Right lobe of liver (tissue), 6 donors: ENCODE measurements around the gene MYD88. TPM values are rescaled to one million over a fixed set of nuclear protein-coding genes. Genes with fewer than 3 reads are reported as not detected.

Source experiments
- ATAC-seq, 4 donors: fragments of 200-7000 bp; cut with Tn5 transposase; one replicate each; pipeline ENCODE4 v1.9.1; 2020; ENCODE audit warnings: mild to moderate bottlenecking in 4 of 4, moderate library complexity in 4 of 4
- DNase-seq, 3 donors: peaks; one replicate each; pipeline ENCODE4 v3.0.0-alpha.2; 2020
- H3K27ac ChIP-seq, 3 donors: fragments of 200-600 bp; one replicate each; pipeline ENCODE4 v1.8.0; 2022
- H3K27me3 ChIP-seq, 2 donors: fragments of 200-600 bp; one replicate each; pipeline ENCODE4 v1.8.0; 2022
- H3K36me3 ChIP-seq, 4 donors: fragments of 200-600 bp; sonication (generic) in 1 of 4; one replicate each; pipeline versions ENCODE4 v1.5.1 to v1.8.0; 2017 to 2022; ENCODE audit warnings: control low read depth in 1 of 4
- H3K4me1 ChIP-seq, 4 donors: fragments of 200-600 bp; sonication (generic) in 1 of 4; one replicate each; pipeline versions ENCODE4 v1.5.1 to v1.8.0; 2017 to 2022; ENCODE audit warnings: control low read depth in 1 of 4
- H3K4me3 ChIP-seq, 3 donors: fragments of 200-600 bp; one replicate each; pipeline ENCODE4 v1.8.0; 2022
- H3K9me3 ChIP-seq, 4 donors: fragments of 200-600 bp; sonication (generic) in 1 of 4; one replicate each; pipeline versions ENCODE4 v1.5.1 to v1.8.0; 2017 to 2022; ENCODE audit warnings: control low read depth in 1 of 4
- POLR2A ChIP-seq: fragments of 450-650 bp; IDR thresholded peaks from one replicate; pipeline ENCODE4 v1.6.1; 2017; ENCODE audit warnings: antibody characterized with exemption, mild to moderate bottlenecking
- WGBS: methylation state at CpG from one replicate; pipeline ENCODE4 v1.1.6; 2018; ENCODE audit warnings: low coverage, low lambda C conversion rate; ENCODE audit not compliant: insufficient coverage; ENCODE audit errors: missing lambda C conversion rate; 5-methylcytosine and 5-hydroxymethylcytosine counted together
- intact Hi-C, 2 donors: fragments of 100-400 bp; cut with DNase I; formaldehyde crosslinking; loops; one replicate each; pipeline versions ENCODE4 v1.11.2 to v1.14.1; 2022
- total RNA-seq, 6 experiments: library from RNA; depleted of rRNA in 2 of 6; stranded (reverse); fragments of >200 nt in 2 of 6; fragmentation: NEBNext Ultra II Directional in 3 of 6; extraction: Animal tissue kit (Norgen Biotek cat#: 25700) in 3 of 6; gene quantifications; one replicate each; pipeline versions ENCODE4 v1.1.0 to v1.2.4, GENCODE V29; 2016 to 2023
- TF ChIP-seq, protein P1 (sequence below), 4 donors: fragments of 200-600 bp in 3 of 4; fragments of 450-650 bp in 1 of 4; IDR thresholded peaks; one replicate each; pipeline versions ENCODE4 v1.5.1 to v1.8.0; 2016 to 2022; ENCODE audit warnings: antibody characterized with exemption in 4 of 4, mild to moderate bottlenecking in 2 of 4
- donor health status: DM: no; HTN: yes; CAD: no.
- donor health status: DM: no; HTN: no; CAD: no.
- donor health status: DM: no; HTN: no; CAD: no.
- donor health status: DM: no; HTN: yes; CAD: no.
- donor health status: DM: no; HTN: yes; CAD: no.

The MYD88 gene
- total RNA-seq, 6 experiments from 2014 or later, result 24.3 to 57.3 (median 37.0) TPM

DNA sequence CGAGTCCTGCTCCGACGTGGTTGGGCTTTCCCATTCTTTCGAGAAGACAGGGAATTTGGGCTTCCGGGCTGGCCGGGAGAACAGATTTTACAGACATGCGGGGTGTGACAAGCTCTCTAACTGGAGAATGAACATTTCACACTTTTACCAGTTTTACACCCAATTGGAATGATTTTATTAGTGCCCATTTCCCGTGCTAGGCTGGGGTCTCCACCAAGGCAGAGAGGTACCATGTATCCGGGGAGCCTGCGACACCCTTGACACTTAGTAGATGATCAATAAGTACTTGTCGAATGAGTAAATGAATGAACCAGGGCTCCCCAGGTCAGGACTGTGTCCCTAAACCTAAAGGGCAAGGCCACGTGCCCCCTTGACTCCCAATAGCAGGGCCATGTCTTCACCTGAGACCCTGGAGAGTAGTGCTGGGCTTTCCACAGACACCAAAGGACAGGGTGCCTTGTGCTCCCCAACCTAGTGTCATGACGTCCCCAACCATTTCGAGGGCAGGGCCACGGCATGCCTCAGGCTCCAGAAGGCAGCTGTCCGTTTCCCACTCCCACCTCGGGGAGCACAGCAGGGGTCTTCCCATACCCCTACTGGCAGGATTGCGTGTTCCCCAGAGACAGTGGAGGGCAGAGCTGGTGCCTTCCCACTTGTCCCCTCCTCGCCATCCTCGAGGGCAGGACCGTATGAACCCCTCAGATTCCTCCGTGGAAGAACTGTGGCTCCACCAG, 679 bp upstream of the MYD88 start:
- no peak for ATAC-seq
- TF ChIP-seq, protein P1, sequence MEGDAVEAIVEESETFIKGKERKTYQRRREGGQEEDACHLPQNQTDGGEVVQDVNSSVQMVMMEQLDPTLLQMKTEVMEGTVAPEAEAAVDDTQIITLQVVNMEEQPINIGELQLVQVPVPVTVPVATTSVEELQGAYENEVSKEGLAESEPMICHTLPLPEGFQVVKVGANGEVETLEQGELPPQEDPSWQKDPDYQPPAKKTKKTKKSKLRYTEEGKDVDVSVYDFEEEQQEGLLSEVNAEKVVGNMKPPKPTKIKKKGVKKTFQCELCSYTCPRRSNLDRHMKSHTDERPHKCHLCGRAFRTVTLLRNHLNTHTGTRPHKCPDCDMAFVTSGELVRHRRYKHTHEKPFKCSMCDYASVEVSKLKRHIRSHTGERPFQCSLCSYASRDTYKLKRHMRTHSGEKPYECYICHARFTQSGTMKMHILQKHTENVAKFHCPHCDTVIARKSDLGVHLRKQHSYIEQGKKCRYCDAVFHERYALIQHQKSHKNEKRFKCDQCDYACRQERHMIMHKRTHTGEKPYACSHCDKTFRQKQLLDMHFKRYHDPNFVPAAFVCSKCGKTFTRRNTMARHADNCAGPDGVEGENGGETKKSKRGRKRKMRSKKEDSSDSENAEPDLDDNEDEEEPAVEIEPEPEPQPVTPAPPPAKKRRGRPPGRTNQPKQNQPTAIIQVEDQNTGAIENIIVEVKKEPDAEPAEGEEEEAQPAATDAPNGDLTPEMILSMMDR (IDR thresholded peaks at IDR 0.05), result no peak
- no peak for TF ChIP-seq POLR2A
- H3K27me3 ChIP-seq, result no peaks in the 10 kb centered on the region
- H3K27ac ChIP-seq, result peak overlapping the region; percentile 81 to 92 (median 89)
- no peaks in the 10 kb centered on the region for H3K9me3 ChIP-seq
- 4% methylated on average over 11 of the region's 22 CpGs for WGBS
- peak overlapping the region; percentile 73 to 99 (median 98) for H3K4me3 ChIP-seq
- peak in 2 of 3 donors; percentile 22 to 62 for DNase-seq
- intact Hi-C loops, result no loop called here
- peaks cover 0 to 46% (median 16%) of the 10 kb centered on the region in 4 donors for H3K4me1 ChIP-seq
- H3K36me3 ChIP-seq, result peaks cover 0 to 35% (median 13%) of the 10 kb centered on the region in 4 donors

DNA sequence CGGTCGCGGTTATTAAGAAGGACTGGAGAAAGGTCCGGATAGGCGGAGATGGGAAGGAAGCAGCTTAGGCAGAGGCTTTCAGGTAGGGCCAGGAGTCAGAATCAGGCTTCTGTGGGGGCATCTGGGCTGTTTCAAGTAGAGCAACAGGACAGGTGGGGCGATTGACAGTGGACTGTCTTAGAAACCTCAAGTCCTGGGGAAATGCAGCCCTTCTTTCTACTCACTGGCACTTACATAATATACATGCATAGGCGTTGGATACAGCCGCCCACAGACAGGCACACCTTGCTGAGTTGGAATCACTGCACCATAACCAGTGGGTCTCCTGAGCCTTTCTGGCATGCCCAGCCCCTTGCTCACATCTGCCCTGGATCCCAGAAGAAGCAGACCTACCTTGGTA, 730 bp downstream of the MYD88 start:
- 0% methylated on average over 3 of the region's 8 CpGs for WGBS
- peak in 2 of 3 donors; percentile 12 to 47 for DNase-seq
- intact Hi-C loops, result no loop called here
- Histone ChIP-seq H3K27me3 (no peaks in the 10 kb centered on the region), H3K4me1 (peaks cover 0 to 35% (median 8%) of the 10 kb centered on the region in 4 donors), H3K4me3 (peak overlapping the region; percentile 73 to 99 (median 98)), H3K36me3 (peaks cover 0 to 25% (median 7%) of the 10 kb centered on the region in 4 donors), H3K27ac (peak overlapping the region; percentile 81 to 92 (median 89)), H3K9me3 (no peaks in the 10 kb centered on the region)
- no peak for ATAC-seq
- no peak for TF ChIP-seq POLR2A
- TF ChIP-seq, protein P1 (IDR thresholded peaks at IDR 0.05), result no peak

DNA sequence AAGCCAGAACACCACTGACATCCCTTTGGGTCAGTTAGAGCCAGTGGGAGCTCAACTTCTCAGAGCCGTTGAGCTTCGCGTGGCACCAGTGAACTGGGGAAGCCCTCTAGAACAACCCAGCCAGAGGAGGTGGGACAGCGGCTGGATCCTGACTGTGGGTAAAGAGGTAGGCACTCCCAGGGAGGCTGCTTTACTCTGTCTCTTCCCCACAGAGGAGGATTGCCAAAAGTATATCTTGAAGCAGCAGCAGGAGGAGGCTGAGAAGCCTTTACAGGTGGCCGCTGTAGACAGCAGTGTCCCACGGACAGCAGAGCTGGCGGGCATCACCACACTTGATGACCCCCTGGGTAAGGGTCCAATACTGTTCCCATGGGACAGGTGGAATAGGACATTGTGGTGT, 1.2 kb downstream of the MYD88 start:
- Histone ChIP-seq H3K9me3 (no peaks in the 10 kb centered on the region), H3K4me3 (peak overlapping the region; percentile 73 to 99 (median 98)), H3K27ac (peak overlapping the region in 1 of 3 donors; percentile 89), H3K4me1 (peaks cover 0 to 30% (median 5%) of the 10 kb centered on the region in 4 donors), H3K27me3 (no peaks in the 10 kb centered on the region), H3K36me3 (peaks cover 0 to 21% (median 5%) of the 10 kb centered on the region in 4 donors)
- intact Hi-C loops, result no loop called here
- peak; percentile 15 to 50 (median 48) for DNase-seq
- TF ChIP-seq, protein P1 (IDR thresholded peaks at IDR 0.05), result no peak
- TF ChIP-seq POLR2A, result no peak
- no CpG with 5 or more reads among the region's 7 CpGs for WGBS
- ATAC-seq, result no peak

DNA sequence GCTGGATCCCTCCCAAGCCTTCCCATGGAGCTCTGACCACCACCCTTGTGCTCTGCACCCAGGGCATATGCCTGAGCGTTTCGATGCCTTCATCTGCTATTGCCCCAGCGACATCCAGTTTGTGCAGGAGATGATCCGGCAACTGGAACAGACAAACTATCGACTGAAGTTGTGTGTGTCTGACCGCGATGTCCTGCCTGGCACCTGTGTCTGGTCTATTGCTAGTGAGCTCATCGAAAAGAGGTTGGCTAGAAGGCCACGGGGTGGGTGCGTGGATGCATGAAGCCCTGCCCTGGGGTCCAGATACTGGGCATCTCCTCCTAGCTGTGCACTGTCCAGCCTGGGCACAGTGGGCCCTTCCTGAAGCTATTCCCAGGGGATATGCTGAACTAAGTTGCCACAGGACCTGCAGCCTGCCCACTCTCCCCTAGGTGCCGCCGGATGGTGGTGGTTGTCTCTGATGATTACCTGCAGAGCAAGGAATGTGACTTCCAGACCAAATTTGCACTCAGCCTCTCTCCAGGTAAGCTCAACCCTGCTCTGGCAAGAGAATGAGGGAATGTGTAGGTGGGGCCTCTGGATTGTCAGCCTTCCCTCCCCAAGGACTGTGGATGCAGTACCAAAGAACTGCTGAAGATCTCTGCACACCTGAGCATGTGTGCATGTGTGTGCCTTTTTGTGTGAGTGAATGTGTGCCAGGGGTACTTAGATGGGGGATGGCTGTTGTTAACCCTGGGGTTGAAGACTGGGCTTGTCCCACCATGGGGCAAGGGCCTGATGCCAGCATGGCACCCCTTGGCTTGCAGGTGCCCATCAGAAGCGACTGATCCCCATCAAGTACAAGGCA, 2.1 kb downstream of the MYD88 start:
- no peaks in the 10 kb centered on the region for H3K27me3 ChIP-seq
- H3K27ac ChIP-seq, result no peak overlapping the region
- DNase-seq (peak in 2 of 3 donors; percentile 14 to 50), ATAC-seq (no peak)
- H3K4me1 ChIP-seq, result peaks cover 0 to 21% (median 4%) of the 10 kb centered on the region in 4 donors
- no peak for TF ChIP-seq POLR2A
- TF ChIP-seq, protein P1 (IDR thresholded peaks at IDR 0.05), result no peak
- WGBS, result 92% methylated on average over 4 of the region's 13 CpGs
- H3K36me3 ChIP-seq, result peaks cover 0 to 20% (median 5%) of the 10 kb centered on the region in 4 donors
- no peak overlapping the region for H3K4me3 ChIP-seq
- intact Hi-C loops, result no loop called here
- H3K9me3 ChIP-seq, result no peaks in the 10 kb centered on the region
